H4 (cell line): ENCODE results near the gene OBI1. TPM values are rescaled to one million over a fixed set of nuclear protein-coding genes. Genes with fewer than 3 reads are reported as not detected.

Experiments
- DNase-seq: peaks from one replicate; pipeline ENCODE4 v3.0.0-alpha.2; 2015; ENCODE audit warnings: low spot score
- total RNA-seq: library from RNA; depleted of rRNA; stranded (reverse); fragments of >200 nt; shearing (Covaris generic); gene quantifications from 2 replicates; pipeline ENCODE4 v1.2.3, GENCODE V29; 2014

The OBI1 gene
- total RNA-seq, 1 experiment from 2014 or later: 17.0 TPM

DNA sequence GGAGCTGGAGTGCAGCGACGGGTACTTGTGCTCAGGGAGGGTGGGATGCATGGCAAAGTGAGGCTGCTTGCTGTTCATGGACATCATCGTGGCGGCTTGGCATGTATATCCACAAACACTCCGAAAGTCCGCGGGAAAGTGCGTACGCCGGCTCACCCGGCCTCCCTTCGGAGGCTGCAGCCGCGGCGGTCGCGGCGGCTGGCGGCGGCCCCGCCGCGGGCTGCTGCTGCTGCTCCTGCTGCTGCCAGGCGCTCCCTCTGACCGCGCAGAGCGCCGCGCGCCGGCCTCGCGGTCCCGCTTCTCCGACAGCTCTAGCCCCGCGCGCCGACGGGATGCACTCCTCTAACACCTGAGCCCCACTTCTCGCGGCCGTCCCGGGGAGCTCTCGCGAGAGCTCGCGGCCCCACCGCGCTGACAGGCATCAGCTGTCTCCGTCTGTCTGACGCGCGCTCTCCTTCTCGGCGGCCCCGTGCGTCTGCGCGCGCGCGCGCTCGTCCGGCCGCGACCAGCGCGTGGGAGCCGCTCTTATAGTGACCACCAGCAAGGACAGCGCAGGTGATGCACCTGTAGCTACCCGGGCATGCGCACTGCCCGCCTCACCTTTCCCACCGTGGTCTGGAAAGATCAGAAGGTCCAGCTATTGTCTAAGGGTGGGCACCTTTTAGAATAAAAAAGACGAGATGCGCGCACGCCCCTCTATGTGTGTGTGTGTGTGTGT is 55.6 kb downstream of the OBI1 start, which contains the start of gene POU4F1:
Gene POU4F1 (minus strand): TSS at position 313 of the 718 bp plus-strand sequence. CDS start 226 bp downstream, at position 87.
- no peak for DNase-seq

DNA sequence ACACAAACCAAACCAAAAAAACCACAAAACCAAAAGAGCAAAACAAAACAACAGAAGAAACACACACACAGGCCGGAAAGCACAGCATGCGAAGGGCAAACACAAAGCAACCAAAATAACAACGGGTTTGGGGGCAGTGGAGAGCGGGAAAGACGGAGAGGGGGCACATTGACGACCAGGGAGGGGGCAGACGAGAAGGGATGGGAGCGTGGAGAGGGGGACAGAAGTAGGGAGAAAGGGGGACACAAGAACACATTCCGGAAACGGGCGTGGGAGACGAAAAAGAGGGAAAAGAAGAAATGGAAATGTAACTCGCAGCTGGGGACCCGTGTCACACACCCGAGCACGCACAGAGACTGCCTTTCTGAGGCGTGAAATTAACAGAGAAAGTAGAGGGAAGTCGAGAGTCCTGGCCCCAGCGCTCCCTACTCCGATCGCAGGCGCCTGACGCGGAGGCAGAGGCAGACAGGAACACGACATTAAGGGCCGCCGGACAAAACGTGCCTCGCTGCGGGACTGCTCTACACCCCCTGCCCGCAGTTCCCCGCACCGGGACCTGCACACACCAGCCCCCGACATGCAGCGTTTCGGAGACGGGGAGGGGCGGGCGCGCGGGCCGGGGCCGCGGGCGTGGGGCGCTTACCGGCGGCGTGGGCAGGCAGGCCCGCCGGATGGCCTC is 56.3 kb downstream of the OBI1 start:
- no peak for DNase-seq

DNA sequence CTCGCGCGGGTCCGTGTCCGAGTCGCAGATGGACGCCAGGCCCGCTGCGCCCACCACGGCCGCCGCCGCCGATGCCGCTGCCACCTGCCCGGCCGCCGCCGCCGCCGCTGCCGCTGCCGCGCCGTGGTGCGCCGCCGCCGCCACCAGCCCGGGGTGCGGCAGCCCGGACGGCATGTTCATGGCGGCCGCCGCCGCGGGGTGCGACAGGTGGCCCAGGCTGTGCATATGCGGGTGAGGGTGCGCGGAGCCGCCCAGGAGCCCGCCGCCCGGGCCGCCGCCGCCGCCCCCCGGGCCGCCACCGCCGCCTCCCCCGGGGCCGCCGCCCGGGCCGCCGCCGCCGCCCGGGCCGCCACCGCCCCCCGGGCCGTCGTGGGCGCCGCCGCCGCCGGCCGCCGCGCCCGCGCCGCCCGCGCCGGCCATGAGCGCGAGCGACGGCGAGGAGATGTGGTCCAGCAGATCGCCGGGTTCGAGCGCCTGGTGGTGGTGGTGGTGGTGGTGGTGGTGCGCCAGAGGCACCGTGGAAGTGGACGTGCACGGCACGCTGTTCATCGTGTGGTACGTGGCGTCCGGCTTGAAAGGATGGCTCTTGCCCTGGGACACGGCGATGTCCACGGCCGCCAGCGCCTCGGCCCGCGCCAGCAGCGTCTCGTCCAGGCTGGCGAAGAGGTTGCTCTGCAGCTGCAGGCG is 56.9 kb downstream of the OBI1 start:
- no peak for DNase-seq

DNA sequence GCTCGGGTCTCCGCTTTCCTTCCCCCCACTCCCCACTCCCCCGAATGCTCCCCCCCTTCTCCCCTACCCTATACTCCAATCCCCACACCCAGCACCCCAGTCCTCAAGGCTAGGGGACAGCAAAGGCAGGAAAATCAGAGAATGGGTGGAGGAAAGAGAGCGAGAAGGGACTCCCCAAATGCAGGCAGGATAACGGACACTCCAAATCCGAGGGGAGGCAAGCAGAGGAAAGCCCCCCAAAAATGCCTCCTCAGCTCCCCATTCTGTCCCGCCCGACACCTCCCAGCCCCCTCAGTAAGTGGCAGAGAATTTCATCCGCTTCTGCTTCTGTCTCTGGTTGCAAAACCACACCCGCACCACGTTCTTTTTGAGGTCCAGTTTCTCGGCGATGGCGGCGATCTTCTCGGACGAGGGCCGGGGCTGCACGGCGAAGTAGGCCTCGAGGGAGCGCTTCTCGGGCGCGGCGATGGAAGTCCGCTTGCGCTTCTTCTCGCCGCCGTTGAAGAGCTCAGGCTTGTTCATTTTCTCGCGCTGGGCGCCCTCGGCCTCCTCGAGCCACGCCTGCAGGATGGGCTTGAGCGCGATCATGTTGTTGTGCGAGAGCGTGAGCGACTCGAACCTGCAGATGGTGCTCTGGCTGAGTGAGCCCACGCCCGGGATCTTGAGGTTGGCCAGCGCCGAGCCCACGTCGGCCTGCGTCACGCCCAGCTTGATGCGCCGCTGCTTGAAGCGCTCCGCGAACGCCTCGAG is 57.7 kb downstream of the OBI1 start:
- no peak for DNase-seq

DNA sequence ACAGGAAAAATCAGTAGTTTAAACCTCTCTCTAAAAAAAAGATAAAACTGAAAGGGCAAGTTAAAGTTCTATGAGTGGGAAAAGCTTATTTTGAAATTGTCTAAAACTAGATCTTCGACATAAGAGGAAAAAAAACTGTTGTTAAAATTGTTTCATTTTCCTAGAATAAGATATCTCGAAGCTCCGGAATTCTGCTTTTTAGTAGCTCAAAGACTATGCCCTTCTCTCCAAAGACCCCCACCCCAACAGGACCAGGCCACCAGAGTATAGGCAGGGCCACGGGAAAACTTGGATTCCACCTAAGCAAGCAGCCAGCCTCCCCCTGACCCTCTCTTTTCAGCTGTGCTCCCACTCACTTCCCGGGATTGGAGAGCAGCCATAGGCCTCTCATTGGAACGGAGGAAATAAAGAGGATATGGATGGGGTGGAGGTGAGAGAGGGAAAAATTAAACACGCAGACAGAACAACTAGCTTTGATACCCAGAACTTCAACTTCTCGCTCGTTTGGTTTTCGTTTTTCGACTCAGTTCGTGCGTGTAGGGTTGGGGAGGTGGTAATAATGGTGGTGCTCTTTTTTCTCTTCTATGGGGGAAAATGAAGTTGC is 58.6 kb downstream of the OBI1 start:
- no peak for DNase-seq

DNA sequence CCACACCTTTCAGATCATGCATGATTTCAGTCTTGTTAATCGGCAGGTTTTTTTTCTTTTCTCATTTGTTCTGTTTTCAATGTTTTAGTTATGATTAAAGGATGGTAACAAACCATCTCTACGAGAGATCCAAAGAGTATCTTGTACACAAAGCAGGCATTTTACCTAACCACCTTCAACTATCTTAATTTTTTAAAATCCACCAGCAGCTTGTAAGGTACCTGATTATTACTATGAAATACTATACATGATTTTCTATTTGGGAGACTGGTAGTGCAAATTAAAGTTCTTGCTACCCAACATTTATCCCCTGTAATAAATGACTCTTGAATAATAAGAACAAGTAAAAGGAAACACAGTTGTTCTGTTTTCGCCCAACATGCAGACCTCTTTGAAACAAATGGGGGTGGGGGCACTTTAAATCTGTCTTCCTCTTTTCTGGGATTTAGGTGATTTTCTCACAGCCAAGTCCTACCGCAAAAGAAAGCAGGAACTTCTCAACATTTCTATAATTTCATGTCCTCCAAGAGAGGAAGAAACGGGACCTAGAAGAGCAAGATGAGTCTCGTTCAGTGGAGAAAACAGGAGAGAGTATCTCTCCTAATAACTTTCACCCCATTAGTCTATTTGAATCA is 59.2 kb downstream of the OBI1 start:
- DNase-seq: no peak

DNA sequence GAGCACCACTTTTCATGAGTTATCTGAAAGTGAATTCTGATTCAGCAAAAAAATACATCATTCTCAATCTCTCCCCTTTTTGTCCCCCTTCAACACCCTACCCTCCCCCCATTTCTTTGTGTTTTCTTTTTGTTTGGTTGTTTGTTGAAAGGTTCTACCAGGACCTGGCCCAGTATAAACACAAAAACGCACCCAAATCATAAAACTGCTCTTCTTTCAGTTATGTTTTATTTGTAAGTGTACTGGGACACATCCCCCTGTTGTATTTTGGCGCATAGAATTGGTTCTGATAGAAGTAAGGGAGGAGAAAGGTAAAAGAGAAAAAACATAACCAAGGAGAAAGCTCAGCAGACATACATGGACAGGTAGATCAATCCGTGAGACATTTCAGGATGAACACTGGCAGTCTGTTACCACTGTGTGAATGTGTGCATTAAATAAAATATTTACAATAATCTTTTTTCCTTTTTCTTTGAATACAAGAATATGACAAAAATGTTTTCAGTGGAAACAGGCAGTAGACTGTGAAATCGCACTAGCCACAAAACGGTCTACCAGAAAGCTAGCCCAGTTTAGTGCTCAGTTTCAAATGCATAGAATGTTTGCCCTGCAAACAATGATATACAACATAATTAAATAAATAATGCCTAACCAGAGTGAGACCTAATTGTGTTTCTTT is 59.9 kb downstream of the OBI1 start:
- DNase-seq: no peak

DNA sequence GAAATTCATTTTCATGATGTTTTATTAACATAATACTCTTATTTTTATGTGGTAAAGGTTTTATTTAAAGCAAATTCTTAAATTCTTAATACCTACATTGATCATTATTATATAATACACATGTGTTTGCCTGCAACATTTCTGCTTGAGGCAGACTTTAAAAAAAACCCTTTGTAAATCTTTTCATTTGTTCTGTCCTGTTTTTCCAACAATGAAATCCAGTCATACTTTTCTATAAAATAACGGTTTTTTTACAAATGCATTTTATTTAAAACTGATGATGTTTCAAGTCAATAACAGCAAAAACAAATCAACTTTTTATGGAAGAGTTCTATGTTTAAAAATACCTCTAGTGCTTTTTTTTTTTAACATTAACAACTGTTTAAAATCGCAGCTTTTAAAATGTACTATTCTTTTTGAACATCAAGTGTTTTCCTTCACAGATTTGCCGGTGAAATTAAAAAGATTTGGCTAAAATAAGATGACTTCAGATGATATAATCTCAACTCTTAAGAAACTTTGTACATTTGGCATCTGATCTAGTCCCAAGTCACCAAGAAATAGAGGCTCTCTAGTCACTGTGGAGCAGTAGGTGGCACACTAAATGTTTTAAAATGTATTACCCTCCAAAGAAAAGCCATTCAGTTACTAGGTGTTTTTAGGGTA is 60.7 kb downstream of the OBI1 start:
- no peak for DNase-seq

DNA sequence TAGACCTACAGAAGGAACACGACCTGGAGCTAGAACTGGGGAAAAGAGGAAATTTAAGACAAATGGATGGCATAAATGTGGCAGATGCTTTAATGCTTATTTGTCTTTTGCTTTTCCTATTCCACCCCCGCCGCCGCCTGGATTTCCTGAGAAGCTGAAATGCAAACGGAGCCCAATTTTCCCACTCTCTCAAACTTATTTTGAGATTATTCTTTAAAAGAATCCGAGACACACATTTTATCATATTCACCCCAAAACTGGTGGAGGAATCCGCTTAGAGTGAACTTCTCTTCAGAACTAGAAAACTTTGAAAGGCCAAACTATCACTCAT is 61.4 kb downstream of the OBI1 start:
- no peak for DNase-seq

DNA sequence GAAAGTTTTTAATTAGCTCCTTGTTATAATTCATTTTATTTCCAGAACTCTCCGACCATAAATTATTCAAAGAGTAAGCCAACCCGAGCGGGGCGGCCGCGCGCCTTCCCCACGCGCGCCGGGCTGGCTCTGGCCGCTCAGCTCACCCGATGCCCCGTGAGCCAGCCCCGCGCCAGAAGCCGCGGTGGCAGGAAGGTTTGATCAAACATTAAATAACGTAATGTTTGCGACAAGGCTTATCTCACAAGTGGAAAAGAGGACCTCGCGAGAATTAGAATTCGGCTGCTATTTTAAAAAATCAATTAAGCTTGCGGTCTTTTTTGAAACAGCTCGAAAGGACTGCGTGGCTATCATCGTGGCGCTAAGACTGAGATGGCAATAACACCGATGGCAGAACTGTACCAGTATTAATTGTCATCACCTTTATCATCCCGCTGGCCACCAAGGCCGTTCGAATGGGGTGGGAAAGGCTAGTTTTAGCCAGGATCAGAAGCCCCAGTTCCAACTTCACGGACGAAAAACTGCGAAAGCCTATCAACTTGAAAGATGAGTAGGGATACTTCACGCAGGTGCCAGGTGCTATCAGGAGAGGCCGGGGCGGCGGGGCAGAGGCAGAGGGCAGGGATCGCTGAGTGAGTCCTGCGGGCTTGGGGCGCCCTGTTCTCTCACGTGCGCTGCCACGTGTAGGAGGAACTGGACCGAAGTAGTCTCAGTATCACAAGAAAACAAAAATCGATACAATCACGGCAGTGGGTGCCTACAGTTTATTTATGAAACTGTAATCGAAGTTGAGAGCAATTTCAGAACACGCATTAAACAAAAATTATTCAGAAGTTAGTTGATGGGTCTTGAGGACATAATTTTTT is 62.0 kb downstream of the OBI1 start:
- no peak for DNase-seq

DNA sequence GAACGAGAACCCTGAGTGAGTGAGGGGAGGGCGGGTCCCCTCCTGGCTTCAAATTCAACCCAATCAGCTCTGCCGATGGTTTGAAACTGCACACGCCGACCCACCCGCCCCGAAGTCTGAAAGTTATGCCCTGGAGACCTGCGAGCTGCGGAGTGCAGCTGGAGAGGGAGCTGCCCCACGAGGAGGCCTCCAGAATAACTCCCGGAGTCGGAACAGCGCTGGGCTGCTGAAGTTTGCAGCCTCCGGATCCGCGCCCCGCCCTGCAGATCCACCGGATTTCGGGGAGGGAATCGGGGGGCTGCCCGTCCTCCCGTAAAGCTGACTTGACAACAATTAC is 62.6 kb downstream of the OBI1 start:
- DNase-seq: no peak

DNA sequence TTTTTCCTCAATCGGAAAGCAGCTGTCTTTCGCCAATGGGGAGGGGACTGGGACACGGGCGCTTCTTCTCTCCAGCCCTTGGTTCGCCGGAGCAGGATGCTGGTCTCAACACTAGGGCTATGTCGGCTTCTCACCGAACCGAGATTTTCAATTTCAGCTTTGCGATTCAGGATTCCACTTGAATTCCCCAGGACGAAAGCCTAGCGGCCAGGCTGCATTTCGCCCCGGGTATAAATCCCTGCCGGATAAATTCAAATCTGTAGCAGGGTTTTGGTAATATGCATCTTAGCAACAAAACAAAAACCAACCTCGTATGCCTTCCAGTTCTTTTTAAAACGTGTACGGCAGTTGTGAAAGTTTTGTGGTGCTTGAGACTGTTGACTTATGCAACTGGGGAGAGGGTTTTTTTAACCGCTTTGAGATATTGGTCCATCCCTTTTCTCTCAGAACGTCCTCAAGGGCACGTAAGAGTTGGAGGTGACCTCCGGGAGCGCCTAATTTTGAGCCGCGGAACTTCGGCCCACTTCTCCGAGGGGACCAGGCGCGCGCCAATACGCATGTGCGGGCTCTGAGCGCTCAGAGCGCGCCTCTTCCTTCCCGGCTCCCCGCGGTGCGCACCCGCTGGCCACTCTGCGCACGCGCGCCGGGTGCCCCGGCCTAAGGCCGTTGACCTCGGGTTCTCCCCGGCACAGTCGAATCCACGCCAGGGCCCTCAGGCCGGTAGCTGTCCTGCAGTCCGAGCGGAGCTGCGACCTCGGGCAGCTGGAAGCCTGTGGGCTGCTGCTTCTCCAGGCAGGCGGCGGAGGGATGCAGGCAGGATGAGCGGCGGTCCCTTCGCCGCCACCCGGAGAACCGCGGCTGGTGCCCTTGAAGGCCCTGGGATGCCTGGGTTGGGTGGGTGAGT is 63.2 kb downstream of the OBI1 start:
- DNase-seq: no peak

DNA sequence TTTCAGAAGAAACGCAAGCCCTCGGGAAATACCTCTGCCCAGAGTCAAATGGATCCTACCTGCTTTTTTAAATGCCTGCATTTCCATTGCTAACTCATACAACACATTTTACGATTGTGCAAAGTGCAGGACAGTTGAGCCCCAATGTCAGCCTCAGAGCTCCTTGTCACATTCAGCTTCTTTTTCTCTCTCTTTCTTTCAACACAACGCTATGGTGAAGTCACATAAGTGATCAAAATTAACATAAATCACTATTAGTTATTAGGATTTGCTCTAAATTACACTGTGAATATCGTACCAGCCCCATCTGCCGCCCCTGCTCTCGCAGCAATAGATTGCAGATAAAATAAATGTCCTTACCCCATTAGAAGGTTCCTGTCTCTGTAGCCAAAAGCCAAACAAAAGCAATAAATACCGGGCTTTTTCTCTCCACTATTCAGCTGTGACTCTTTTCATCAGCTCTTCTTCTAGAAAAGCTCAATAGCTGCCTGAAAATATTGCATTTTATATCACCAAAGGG is 64.4 kb downstream of the OBI1 start:
- DNase-seq: no peak

DNA sequence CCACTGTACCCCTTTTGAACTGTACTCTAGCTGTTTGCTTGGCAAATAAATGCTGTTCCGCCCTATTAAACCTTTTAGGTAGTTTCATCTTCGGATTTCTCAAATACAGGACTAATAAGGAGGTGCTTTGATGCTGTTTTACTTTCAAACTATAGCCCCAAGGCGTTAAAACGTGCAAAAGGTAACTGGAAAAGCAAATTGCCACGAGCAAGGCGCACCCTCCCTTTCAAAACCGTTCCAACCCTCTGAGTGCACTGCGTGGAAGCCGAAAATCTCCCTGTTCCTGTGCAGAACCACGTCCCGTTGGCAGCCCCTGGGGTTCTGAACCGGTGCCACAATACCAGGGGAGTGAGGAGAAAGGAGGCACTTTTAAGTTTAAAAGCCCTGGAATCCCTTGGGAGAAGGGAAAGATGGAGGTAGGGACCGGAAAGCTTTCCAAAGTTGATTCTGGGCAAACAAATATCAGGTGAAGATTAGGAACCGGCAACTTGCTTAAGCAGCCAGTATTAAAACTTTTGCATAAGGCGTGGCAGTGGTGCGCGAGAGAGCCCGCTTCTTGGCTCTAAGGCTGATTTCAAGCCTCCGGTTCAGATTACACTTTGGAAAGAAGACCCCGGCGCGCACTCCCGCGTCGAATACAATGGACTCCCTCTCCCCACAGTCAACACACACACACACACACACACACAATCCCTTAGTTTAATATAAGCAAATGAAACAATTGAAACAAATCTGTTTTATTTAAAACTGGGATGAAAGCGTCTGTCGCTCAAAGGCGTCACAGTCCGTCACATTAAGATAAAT is 65.1 kb downstream of the OBI1 start:
- no peak for DNase-seq

DNA sequence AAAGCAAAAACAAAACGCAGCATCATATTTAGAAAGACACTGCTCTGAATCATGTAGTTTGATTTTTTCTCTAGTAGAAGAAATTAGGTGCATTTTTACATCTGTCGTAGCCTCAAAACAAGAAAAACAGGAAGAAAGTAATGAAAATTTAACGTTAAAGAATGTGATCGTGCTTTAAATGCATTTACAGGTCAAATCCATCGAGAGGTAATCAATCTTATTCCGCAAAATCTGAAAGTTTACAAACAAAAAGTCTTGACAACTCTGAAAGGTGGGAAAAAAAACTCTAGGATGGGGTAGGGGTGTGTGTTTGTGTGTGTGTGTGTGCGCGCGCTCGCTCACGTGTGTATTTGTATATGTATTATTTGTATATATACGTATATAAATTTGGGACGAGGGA is 65.8 kb downstream of the OBI1 start:
- no peak for DNase-seq

DNA sequence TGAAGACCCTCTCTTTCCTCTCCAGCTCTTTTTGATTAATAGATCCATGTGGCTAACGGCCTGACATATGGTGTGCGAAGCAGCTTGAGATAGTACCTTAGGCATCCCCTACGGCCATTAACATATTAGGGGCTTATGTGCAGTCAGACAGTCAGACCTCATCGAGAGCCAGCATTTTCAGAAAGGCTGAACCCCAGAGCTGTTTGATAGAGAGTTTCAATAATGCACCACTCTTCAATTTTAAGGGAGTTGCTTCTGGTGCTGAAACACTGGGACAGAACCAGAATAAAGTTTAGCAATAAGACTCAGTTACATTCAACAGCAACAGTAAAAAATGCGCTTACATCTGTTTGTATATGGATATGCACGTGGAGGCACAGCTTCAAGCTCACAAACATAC is 66.4 kb downstream of the OBI1 start:
- DNase-seq: no peak

DNA sequence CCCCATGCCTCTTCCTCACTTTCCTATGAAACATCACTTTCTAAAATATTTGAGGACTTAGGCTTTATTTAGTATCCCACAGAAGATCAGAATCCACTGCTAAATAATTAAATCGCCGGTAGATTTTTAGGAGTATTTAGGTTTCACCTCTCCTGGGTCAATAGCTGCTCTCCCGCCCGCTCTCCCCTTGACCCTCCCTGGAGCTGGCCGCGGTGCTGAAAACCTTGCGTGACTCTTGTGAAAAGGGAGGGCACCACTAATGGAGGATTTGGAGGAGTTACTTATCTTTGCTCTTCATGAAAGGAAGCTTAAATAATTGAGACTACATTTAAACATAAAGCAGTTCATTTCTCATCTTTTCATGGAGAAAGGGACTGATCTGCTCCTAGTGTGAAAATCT is 69.7 kb downstream of the OBI1 start:
- DNase-seq: no peak
